Measurements from ENCODE around the gene ACTRT2. TPM values are rescaled to one million over a fixed set of nuclear protein-coding genes. Genes with fewer than 3 reads are reported as not detected.

Gene ACTRT2
- total RNA-seq, 4 donors from 2014 or later = not detected

DNA sequence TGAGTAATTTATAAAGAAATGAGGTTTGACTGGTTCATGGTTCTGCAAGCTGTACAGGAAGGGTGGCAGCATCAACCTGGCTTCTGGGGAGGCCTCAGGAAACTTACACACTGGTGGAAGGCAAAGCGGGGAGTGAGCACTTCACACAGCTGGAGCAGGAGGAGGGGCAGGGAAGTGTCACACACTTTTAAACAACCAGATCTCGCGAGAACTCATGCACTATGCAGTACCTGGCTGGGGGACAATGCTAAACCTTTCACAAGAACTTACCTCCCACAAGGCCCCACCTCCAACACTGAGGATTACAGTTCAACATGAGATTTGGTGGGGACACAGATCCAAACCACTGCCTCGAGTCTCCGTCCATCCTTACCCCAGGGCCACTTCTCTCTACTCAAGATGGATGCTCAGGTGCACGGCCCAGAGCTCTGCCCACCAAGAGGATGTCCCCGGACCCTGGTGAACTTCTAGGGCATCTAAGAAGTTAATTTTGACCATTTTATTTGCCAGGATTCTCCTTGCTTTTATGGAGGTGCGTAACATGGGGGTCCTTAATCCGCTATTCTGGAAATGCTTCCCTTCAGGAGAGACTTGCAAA is 22.7 kb upstream of the ACTRT2 start:
- no peaks in the 10 kb centered on the region for H3K4me1 ChIP-seq
- no peak overlapping the region for H3K4me3 ChIP-seq
- H3K27me3 ChIP-seq = peaks cover 54% of the 10 kb centered on the region
- no peaks in the 10 kb centered on the region for H3K36me3 ChIP-seq
- H3K9me3 ChIP-seq = no peaks in the 10 kb centered on the region
- no peak for TF ChIP-seq EP300 (IDR thresholded peaks at IDR 0.05)
- TF ChIP-seq, protein P1, sequence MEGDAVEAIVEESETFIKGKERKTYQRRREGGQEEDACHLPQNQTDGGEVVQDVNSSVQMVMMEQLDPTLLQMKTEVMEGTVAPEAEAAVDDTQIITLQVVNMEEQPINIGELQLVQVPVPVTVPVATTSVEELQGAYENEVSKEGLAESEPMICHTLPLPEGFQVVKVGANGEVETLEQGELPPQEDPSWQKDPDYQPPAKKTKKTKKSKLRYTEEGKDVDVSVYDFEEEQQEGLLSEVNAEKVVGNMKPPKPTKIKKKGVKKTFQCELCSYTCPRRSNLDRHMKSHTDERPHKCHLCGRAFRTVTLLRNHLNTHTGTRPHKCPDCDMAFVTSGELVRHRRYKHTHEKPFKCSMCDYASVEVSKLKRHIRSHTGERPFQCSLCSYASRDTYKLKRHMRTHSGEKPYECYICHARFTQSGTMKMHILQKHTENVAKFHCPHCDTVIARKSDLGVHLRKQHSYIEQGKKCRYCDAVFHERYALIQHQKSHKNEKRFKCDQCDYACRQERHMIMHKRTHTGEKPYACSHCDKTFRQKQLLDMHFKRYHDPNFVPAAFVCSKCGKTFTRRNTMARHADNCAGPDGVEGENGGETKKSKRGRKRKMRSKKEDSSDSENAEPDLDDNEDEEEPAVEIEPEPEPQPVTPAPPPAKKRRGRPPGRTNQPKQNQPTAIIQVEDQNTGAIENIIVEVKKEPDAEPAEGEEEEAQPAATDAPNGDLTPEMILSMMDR (IDR thresholded peaks at IDR 0.05) = no peak
- no peak for TF ChIP-seq POLR2AphosphoS5 (IDR thresholded peaks at IDR 0.05)
- no peak for TF ChIP-seq POLR2A (IDR thresholded peaks at IDR 0.05)
- 83% methylated on average over 9 of the region's 9 CpGs for WGBS
- H3K27ac ChIP-seq = no peak overlapping the region
- DNase-seq (ENCODE audit: low spot score in 2 of 2) = peak in 1 of 2 donors; percentile 57

DNA sequence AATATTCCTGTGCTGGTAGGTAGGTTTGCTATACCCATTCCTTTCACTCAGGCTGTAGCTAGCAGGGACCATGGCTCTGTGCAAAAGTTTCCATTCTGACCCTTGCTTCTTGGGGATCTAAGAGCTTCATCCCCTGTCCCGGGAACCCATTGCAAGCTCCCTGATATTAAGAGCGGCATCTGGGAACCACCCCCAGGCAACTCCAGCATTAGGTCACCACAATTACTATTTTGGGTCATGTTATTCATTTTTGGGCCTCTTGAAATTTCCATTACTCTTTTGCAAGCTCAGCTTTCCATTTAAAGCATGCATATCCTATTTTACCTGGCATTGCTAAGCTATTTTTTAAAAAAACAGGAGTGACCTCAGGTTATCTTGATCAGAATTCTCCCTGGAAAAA is 22.1 kb upstream of the ACTRT2 start:
- Histone ChIP-seq H3K9me3 (no peaks in the 10 kb centered on the region), H3K4me1 (no peaks in the 10 kb centered on the region), H3K27ac (no peak overlapping the region), H3K36me3 (no peaks in the 10 kb centered on the region), H3K27me3 (peaks cover 57% of the 10 kb centered on the region), H3K4me3 (no peak overlapping the region)
- TF ChIP-seq POLR2AphosphoS5 (IDR thresholded peaks at IDR 0.05) (no peak), EP300 (IDR thresholded peaks at IDR 0.05) (no peak), POLR2A (IDR thresholded peaks at IDR 0.05) (no peak)
- TF ChIP-seq, protein P1 (IDR thresholded peaks at IDR 0.05) = no peak
- 56% methylated on average over 2 of the region's 2 CpGs for WGBS
- no peak for DNase-seq (ENCODE audit: low spot score in 2 of 2)

DNA sequence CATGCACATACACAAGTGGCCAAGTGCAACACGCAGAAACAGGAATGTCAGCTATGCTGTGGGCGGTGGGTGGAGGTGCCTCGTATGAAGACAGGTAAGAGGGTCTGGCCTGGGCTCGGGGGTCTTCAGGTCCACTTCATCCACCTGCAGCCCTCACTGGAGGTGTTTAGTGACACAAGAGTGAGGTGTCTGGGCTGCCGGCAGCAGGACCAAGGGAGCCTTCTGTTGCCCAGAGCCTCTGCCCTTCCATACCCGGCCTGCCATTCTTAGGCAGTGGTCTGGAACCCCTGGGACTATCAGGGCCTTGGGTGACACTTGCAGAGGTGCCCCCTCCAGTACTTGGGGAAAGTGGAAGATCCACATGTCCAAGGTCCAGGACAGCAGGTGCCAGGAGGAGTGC is 21.7 kb upstream of the ACTRT2 start:
- no peaks in the 10 kb centered on the region for H3K9me3 ChIP-seq
- peak in 1 of 2 donors; percentile 76 for DNase-seq (ENCODE audit: low spot score in 2 of 2)
- WGBS = 56% methylated on average over 6 of the region's 6 CpGs

DNA sequence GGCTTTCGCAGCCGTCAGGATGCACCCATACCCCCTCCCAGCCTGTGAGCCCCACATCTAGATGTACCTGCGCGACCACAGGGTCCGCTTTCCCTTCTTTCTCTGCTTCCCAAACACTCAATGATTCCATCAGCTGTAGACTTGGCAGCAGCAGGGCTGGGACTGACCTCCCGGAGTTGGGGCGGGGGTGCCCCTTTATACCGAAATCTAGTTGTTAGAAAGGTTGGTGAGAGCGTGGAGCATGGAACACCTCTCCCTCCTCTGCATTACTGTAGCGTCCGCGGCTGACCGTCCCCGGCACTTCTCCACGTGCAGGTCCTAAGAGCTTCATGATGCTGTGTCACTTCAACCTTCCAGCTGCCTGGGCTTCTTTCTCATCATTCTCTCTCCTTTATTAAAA is 21.1 kb upstream of the ACTRT2 start:
- no peak overlapping the region for H3K4me3 ChIP-seq
- H3K27ac ChIP-seq = no peak overlapping the region
- H3K36me3 ChIP-seq = no peaks in the 10 kb centered on the region
- 84% methylated on average over 15 of the region's 15 CpGs for WGBS
- TF ChIP-seq POLR2A (IDR thresholded peaks at IDR 0.05) (no peak), POLR2AphosphoS5 (IDR thresholded peaks at IDR 0.05) (no peak), EP300 (IDR thresholded peaks at IDR 0.05) (no peak)
- TF ChIP-seq, protein P1 (IDR thresholded peaks at IDR 0.05) = no peak
- no peaks in the 10 kb centered on the region for H3K9me3 ChIP-seq
- peak in 1 of 2 donors; percentile 48 for DNase-seq (ENCODE audit: low spot score in 2 of 2)
- H3K27me3 ChIP-seq = peaks cover 68% of the 10 kb centered on the region
- H3K4me1 ChIP-seq = no peaks in the 10 kb centered on the region

More for the DNA sequence above, 21.7 kb upstream of the ACTRT2 start:
- TF ChIP-seq POLR2A (IDR thresholded peaks at IDR 0.05) = no peak
- TF ChIP-seq, protein P1 (IDR thresholded peaks at IDR 0.05) = no peak
- TF ChIP-seq EP300 (IDR thresholded peaks at IDR 0.05) = no peak
- no peak for TF ChIP-seq POLR2AphosphoS5 (IDR thresholded peaks at IDR 0.05)
- H3K4me3 ChIP-seq = no peak overlapping the region
- no peak overlapping the region for H3K27ac ChIP-seq
- no peaks in the 10 kb centered on the region for H3K4me1 ChIP-seq
- no peaks in the 10 kb centered on the region for H3K36me3 ChIP-seq
- peaks cover 61% of the 10 kb centered on the region for H3K27me3 ChIP-seq

DNA sequence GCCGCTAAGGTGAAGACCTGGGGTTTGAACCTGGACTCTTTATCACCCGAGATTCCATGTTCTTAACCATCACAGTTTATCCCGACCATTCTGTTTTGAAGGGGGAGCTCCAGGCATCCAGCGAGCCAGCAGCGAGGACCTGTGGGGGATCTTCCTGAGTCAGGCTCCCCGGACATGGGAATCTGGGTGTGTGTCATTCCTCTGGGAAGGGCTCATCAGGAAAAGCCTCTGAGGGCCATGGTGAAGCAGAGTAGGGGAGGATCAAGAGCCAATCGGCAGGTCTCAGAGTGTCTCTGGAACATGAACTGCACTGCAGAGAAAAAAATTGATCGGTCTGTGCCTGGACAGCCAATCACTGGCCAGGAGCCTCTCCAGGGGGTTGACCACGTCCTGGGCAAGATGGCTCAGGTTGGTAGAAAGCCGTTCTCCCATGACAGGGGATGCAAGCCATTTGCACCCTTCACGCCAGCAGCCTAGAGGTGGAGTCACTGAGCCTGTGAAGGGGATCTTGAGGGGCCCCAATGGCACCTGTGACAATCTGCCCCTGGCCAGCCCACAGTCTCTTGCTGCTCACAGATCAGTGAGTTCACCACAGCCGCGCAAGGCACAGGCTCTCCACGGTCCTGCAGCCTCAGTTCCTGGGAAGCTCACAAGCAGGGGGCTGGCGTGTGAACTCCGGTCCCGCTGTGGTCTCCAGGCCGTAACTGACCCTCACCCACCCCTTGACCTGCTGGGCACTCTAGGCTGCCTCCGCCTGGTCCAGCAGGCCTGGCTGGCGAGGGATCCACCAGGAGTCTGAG is 20.4 kb upstream of the ACTRT2 start:
- Histone ChIP-seq H3K36me3 (no peaks in the 10 kb centered on the region), H3K9me3 (no peaks in the 10 kb centered on the region), H3K4me3 (no peak overlapping the region), H3K27ac (no peak overlapping the region), H3K27me3 (peaks cover 74% of the 10 kb centered on the region), H3K4me1 (no peaks in the 10 kb centered on the region)
- WGBS = 74% methylated on average over 20 of the region's 20 CpGs
- peak in 1 of 2 donors; percentile 69 for DNase-seq (ENCODE audit: low spot score in 2 of 2)
- TF ChIP-seq POLR2AphosphoS5 (IDR thresholded peaks at IDR 0.05) (no peak), POLR2A (IDR thresholded peaks at IDR 0.05) (no peak), EP300 (IDR thresholded peaks at IDR 0.05) (no peak)
- TF ChIP-seq, protein P1 (IDR thresholded peaks at IDR 0.05) = no peak

All from suprapubic skin (tissue), 4 donors.